Loucy (cell line): Measurements from ENCODE around the gene ZFR2.

ENCODE experiments used
- H2AFZ ChIP-seq: fragments of 200-600 bp; sonication (generic); 2 replicates; pipeline ENCODE4 v1.6.0; 2016; ENCODE audit warnings: antibody characterized with exemption, mild to moderate bottlenecking, low read length, moderate library complexity
- H3F3A ChIP-seq: fragments of 200-600 bp; 2 replicates; pipeline ENCODE4 v1.6.0; 2016; ENCODE audit warnings: antibody characterized with exemption, low read depth, mild to moderate bottlenecking
- H3K27me3 ChIP-seq: fragments of 200-600 bp; sonication (generic); 2 replicates; pipeline ENCODE4 v1.6.1; 2014; ENCODE audit warnings: low read length, mild to moderate bottlenecking; ENCODE audit not compliant: insufficient read depth, poor library complexity, severe bottlenecking
- H3K36me3 ChIP-seq: fragments of 200-600 bp; sonication (generic); 2 replicates; pipeline ENCODE4 v1.6.1; 2016; ENCODE audit warnings: low read length; ENCODE audit not compliant: insufficient read depth
- H3K4me1 ChIP-seq: fragments of 200-600 bp; sonication (generic); 2 replicates; pipeline ENCODE4 v1.5.1; 2014; ENCODE audit warnings: low read length, mild to moderate bottlenecking; ENCODE audit not compliant: insufficient read depth, poor library complexity, severe bottlenecking
- H3K4me2 ChIP-seq: fragments of 200-600 bp; sonication (generic); 2 replicates; pipeline ENCODE4 v1.6.0; 2014; ENCODE audit warnings: antibody characterized with exemption, low read length, low read depth, mild to moderate bottlenecking; ENCODE audit not compliant: poor library complexity, severe bottlenecking
- H3K4me3 ChIP-seq: fragments of 200-600 bp; sonication (generic); 2 replicates; pipeline ENCODE4 v1.5.1; 2014; ENCODE audit warnings: low read length, mild to moderate bottlenecking, mixed read lengths; ENCODE audit not compliant: poor library complexity, severe bottlenecking
- H3K79me2 ChIP-seq: fragments of 200-600 bp; sonication (generic); 2 replicates; pipeline ENCODE4 v1.6.1; 2014; ENCODE audit warnings: low read length; ENCODE audit not compliant: insufficient read depth
- H3K9ac ChIP-seq: fragments of 200-600 bp; sonication (generic); 2 replicates; pipeline ENCODE4 v1.6.0; 2014; ENCODE audit warnings: mild to moderate bottlenecking, low read depth, low read length, moderate library complexity; ENCODE audit not compliant: poor library complexity, severe bottlenecking
- H3K9me2 ChIP-seq: fragments of 200-600 bp; sonication (generic); replicated peaks from 2 replicates; pipeline ENCODE4 v1.6.1; 2016; ENCODE audit warnings: low read depth, low read length, mixed read lengths
- H3K9me3 ChIP-seq: fragments of 200-600 bp; sonication (generic); 2 replicates; pipeline ENCODE4 v1.6.1; 2014; ENCODE audit warnings: mild to moderate bottlenecking, antibody characterized with exemption, low read length, low read depth; ENCODE audit not compliant: insufficient read depth
- H4K20me1 ChIP-seq: fragments of 200-600 bp; sonication (generic); 2 replicates; pipeline ENCODE4 v1.6.0; 2014; ENCODE audit warnings: antibody characterized with exemption, low read length, mild to moderate bottlenecking; ENCODE audit not compliant: insufficient read depth, poor library complexity, severe bottlenecking
- CTCF ChIP-seq: fragments of 200-600 bp; sonication (generic); conservative IDR thresholded peaks from 2 replicates; pipeline ENCODE4 v1.5.1; 2014; ENCODE audit warnings: mild to moderate bottlenecking, antibody characterized with exemption, low read length
- EZH2phosphoT487 ChIP-seq: fragments of 200-600 bp; IDR thresholded peaks from 2 replicates; pipeline ENCODE4 v1.6.1; 2018; ENCODE audit warnings: antibody characterized with exemption, mild to moderate bottlenecking, moderate library complexity, borderline replicate concordance

ZFR2 gene

GRCh38 chr19:3807131-3807480 is 61.7 kb downstream of the ZFR2 start:
- H3K9ac ChIP-seq: no peak overlapping the region
- H3K27me3 ChIP-seq: no peaks in the 10 kb centered on the region
- no peak overlapping the region for H2AFZ ChIP-seq
- no peak overlapping the region for H3K4me2 ChIP-seq
- no peaks in the 10 kb centered on the region for H3F3A ChIP-seq
- H3K4me1 ChIP-seq: peaks cover 40% of the 10 kb centered on the region
- no peaks in the 10 kb centered on the region for H3K36me3 ChIP-seq
- no peaks in the 10 kb centered on the region for H3K9me2 ChIP-seq
- no peak overlapping the region for H3K4me3 ChIP-seq
- no peaks in the 10 kb centered on the region for H3K79me2 ChIP-seq
- no peaks in the 10 kb centered on the region for H4K20me1 ChIP-seq
- TF ChIP-seq CTCF (no peak), EZH2phosphoT487 (no peak)
- no peaks in the 10 kb centered on the region for H3K9me3 ChIP-seq

DNA sequence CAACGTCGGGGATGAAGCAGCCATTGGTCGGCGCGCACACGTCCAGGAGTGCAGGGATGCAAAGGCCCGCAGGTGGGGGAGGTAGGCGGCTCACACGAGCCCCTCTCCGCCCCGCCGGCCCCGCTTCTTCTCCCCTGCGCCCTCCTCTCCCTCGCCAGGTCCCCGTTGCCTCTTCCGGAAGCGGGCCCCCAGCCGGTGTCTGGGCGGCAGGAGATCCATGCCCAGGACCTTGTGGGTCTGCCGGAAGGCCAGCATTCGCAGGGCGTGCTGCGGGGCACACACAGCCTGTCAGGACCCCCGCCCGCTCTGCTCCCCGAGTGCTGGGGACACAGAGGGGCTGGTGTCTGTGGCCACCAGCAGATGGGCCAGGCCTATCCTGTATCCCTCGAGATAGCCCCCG is 63.0 kb downstream of the ZFR2 start:
- Histone ChIP-seq H3F3A (no peaks in the 10 kb centered on the region), H2AFZ (no peak overlapping the region), H3K4me1 (peaks cover 29% of the 10 kb centered on the region), H3K4me2 (no peak overlapping the region), H4K20me1 (no peaks in the 10 kb centered on the region), H3K79me2 (no peaks in the 10 kb centered on the region), H3K4me3 (no peak overlapping the region), H3K9ac (no peak overlapping the region), H3K27me3 (no peaks in the 10 kb centered on the region), H3K9me2 (no peaks in the 10 kb centered on the region), H3K36me3 (no peaks in the 10 kb centered on the region), H3K9me3 (no peaks in the 10 kb centered on the region)
- TF ChIP-seq EZH2phosphoT487 (no peak), CTCF (no peak)

- Histone ChIP-seq H3K9me3 (no peaks in the 10 kb centered on the region), H2AFZ (no peak overlapping the region), H3K4me3 (no peak overlapping the region), H3K9ac (no peak overlapping the region), H3F3A (no peaks in the 10 kb centered on the region), H3K79me2 (no peaks in the 10 kb centered on the region), H3K36me3 (no peaks in the 10 kb centered on the region), H4K20me1 (no peaks in the 10 kb centered on the region), H3K4me2 (no peak overlapping the region), H3K9me2 (no peaks in the 10 kb centered on the region), H3K27me3 (no peaks in the 10 kb centered on the region), H3K4me1 (peaks cover 19% of the 10 kb centered on the region)
- TF ChIP-seq CTCF: no peak
- no peak for TF ChIP-seq EZH2phosphoT487
These were observed 64.4 kb downstream of the ZFR2 start for GRCh38 chr19:3804429-3804828.
